Right hindlimb (tissue), 1 donor: ENCODE results near the gene MTG1.
A peak's percentile ranks its signal among the peaks of the same experiment; 100 is the strongest.
"Not testable (repeated sequence)": the region's sequence is repeated elsewhere in the genome, so short reads cannot be mapped to it uniquely, and the experiment has no call there.

Source experiments
- DNase-seq: peaks from one replicate; pipeline ENCODE4 v3.0.0-alpha.2; 2018

MTG1 gene

GRCh38 chr10:133359554-133359971 lies 34.4 kb upstream of the MTG1 start:
- DNase-seq: no peak

- DNase-seq: no peak
These were observed 33.9 kb upstream of the MTG1 start for GRCh38 chr10:133359972-133360610.

DNA sequence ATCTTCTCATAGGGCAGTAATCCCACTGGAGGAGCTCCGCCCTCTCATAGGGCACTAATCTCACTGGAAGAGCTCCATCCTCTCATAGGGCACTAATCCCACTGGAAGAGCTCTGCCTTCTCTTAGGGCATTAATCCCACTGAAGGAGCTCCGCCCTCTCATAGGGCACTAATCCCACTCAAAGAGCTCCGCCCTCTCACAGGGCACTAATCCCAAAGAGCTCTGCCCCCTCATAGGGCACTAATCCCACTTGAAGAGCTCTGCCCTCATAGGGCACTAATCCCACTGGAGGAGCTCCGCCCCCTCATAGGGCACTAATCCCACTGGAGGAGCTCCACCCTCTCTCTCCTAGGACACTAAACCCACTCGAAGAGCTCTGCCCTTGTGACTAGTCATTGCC lies 32.7 kb upstream of the MTG1 start:
- no peak for DNase-seq

GRCh38 chr10:133361773-133362441 lies 32.0 kb upstream of the MTG1 start:
- DNase-seq: no peak

DNA sequence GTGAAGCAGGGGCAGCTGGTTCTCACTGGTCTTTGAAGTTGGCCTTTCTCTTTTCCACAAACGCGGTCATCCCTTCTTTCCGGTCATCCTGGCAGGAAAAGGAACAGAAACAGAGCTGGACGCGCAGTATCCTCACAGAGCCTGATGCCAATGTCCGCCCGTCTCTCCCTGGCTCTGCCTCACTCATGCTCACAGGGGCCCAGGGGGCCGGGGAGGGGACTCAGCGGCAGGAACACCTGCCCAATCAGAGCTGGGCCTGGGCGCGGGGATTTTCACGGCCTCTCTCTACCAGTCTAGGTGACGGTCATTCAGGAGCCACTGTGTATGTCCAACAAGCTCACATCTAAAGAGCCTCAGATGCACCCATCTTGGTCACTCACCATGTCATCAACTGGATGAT lies 31.1 kb upstream of the MTG1 start:
- no peak for DNase-seq

- DNase-seq: no peak
These were observed 29.1 kb upstream of the MTG1 start for GRCh38 chr10:133364645-133365431.

DNA sequence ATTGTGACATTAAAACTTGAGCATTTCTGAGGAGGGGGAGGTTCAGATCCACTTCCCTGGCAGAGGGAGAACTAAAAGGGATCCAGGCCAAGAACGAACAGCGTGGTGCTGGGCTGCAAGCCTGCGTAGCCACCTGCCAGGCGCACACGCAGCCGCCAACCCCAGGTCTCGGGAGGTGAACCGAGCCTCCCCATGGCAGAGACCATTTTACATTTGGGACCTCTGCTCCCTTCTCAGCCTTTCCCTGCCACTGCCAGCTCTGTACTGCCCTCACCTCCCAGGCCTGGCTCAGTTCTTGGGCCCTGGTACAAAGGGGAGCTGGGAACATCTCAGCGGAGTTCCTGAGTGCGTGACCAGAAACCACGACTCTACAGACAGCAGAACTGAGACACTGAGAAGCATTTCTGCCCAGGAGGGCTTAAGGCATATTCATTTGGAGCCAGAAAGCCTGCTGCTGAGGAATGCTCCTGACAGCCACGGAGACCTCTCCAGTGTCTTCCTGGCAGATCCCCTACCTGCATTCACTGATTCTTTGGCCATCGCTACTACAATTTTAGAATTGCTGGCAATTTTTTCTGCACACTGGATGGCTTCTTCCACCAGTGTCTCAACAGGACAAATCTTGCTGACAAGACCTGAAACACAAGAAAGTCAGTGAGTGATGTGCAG lies 28.4 kb upstream of the MTG1 start:
- DNase-seq: no peak

DNA sequence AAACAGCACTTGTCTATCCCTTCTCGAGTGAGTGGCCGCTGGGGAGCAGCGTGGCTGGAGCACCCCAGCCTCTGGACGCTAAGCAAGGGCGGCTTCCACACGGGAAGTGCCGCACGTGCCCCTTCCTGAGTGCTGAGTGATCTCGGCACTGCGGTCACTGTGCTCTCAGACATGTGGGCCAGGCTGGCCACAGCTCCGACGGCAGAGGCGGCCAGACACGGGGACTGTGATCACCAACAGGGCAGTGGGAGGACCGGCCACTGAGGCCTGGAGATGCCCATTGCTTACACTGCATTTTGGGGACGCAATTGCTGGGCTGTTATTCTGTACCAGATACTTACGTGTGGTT lies 27.9 kb upstream of the MTG1 start:
- no peak for DNase-seq

DNA sequence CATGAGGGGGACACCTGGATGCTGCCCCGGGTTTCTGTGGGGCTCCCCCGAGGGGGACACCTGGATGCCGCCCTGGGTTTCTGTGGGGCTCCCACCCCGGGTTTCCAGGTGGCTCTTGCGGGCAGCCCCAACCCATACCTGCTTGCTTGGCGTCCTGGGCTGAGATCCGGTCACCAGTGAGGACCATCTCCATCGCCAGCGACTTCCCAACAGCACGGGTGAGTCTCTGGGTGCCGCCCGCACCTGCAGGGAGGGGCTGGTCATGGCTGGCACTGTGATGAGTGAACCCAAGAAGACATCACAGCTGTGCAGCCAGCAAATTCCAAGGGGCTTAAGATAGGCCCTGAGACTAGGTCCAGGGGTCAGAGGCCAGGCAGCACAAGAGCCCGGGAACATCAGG lies 27.2 kb upstream of the MTG1 start:
- no peak for DNase-seq

DNA sequence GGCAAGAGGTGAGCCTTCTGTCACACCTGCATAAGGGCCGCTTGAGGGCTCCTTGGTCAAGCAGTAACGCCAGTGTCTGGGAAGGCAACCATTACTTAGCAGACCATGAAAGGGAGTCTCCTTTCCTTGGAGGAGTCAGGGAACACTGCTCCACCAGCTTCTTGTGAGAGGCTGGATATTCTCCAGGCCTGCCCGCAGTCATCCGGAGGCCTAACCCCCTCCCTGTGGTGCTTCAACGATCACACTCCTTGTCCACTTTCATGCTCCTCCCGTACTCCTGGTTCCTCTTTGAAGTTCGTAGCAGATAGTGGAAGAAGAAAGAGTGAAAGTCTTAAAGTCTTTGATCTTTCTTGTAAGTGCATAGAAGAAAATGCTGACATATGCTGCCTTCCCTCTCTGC lies 26.5 kb upstream of the MTG1 start:
- not testable (repeated sequence) for DNase-seq

DNA sequence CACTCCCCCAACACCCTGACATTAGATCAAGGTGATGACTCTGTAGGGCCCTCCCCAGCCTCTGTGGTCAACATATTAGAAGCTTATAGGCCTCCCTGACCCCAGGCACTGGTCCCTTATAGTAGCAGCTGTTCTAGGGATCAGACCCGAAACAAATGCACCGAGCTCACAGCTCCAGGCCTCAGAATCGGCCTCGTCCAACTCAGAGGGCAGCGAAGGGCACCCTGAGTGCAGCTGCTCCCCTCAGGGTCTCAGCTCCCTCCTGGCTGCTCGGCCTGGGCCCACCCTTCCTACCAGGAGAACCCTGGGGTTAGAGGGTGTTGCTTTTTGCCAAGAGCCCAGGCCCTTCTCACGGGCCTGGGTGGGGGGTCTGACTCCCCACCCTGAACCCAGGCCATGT lies 25.8 kb upstream of the MTG1 start:
- no peak for DNase-seq

GRCh38 chr10:133370030-133370786 lies 23.7 kb upstream of the MTG1 start:
- no peak for DNase-seq

GRCh38 chr10:133372507-133372906 lies 21.4 kb upstream of the MTG1 start:
- no peak for DNase-seq

GRCh38 chr10:133373174-133374090 lies 20.5 kb upstream of the MTG1 start, which contains the start of gene ECHS1:
ECHS1 (minus strand) TSS chr10:133373354; CDS start chr10:133373333, 21 bp downstream.
- DNase-seq: peak; percentile 98

DNA sequence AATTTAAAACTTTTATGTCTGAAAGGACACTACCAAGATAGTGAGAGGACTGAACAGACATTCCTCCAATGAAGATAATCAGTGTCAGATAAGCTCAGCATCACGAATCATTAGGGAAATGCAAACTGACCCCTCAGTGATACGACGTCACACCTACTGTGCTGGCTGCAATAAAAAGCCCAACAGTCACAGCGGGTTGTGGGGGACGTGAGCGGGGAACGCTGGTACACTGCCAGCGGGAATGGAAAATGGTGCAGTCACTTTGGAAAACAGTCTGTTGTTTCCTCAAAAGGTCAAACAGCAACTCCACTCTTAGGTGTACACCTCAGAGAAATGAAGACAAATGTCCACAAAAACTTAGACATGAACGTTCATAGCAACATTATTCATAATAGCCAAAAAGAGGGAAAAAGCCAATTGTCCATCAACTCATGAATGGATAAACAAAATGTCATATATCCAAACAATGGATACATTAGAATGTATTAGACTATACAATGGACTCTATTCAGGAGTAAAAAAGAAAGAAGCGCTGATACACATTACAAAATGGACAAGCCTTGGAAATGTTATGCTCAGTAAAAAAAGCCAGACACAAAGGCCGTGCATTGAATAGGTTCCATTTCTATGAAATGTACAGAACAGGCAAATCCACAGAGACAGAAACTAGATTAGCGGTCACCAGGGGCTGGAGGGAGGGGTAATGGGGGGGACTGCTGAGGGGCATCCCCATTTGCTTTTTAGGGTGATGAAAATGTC lies 18.4 kb upstream of the MTG1 start:
- no peak for DNase-seq

DNA sequence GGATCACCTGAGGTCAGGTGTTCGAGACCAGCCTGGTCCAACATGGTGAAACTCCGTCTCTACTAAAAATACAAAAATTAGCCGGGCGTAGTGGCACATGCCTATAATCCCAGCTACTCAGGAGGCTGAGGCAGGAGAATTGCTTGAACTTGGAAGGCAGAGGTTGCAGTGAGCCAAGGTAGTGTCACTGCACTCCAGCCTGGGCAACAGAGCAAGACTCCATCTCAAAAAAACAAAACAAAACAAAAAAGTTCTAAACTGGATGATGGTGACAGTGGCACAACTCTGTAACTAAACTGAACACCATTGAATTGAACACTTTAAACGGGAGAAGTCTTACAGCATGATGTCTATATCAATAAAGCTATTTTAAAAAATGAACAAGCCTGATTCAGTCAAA lies 17.8 kb upstream of the MTG1 start:
- DNase-seq: not testable (repeated sequence)

DNA sequence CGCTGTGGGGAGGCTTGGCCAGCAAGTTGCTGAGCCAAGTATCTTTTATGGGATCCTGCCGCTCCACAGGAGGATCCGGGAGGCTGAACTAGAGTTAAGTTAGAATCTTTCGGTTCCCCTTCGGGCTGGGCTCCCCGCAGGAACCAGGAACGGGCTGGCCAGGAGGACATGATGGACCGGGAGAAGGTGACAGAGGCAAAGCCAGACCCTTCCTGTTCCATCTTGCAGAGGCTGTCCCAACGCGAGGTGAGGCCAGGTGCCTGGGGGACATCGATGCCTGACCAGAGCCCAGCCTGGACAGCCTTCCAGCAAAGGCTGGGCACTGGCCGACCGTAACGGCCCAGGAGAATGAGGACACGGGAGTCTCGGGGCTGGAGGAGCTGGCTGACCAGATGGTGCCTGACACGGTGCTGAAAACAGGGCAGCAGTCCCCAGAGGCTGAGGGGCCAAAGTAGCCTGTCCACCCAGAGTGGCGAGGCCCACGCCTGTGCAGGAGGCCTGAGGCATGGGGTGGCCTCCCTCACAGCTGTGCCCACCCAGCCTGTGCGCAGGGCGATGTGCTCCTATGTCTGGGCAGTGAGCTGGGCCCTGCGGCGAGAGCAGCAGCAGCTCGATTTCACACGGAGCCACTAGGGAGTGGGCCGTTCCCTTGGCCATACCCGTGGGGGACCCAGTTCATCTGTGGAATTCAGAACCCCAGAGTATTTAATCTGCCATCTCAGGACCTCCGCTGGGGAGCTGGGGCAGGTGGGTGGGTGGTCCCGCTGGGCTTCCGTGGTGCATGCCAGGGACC lies 16.7 kb upstream of the MTG1 start:
- DNase-seq: no peak

DNA sequence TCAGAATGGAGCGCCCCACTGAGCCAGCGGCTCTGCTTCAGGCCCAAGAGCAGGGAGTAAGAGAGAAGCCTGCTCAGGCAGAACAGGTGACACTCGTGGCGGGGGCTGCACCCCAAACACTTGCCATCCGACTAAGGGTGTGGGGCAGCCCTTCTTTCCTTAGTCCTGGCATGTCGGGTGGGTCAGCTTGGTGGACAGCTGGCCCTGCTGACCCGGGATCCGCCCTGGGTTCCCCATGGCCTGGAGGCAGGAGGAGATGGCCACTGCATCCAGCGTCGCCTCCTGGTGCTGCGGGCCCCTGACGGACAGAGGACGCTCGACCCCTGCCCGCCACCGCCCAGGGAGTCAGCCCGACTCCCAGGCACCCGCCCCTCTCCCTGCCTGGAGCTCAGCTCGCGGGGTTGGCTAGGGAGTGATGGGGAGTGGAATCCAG lies 16.1 kb upstream of the MTG1 start:
- no peak for DNase-seq

- peak; percentile 75 for DNase-seq
These were observed 15.5 kb upstream of the MTG1 start for GRCh38 chr10:133378251-133379096.
